Spinal cord (tissue), 10 donors: ENCODE measurements around the gene GPR87. TPM values are rescaled to one million over a fixed set of nuclear protein-coding genes. Genes with fewer than 3 reads are reported as not detected.
A peak's percentile ranks its signal among the peaks of the same experiment; 100 is the strongest.

ENCODE experiments used
- DNase-seq, 6 donors: peaks; one replicate each; pipeline versions ENCODE4 v3.0.0 to v3.0.0-alpha.2; 2013 to 2015; ENCODE audit warnings: low spot score in 6 of 6, low read depth in 4 of 6
- H3K27ac ChIP-seq: one replicate; pipeline ENCODE4 v1.5.1; 2013; ENCODE audit warnings: low read depth, low read length, control low read depth
- H3K27me3 ChIP-seq: one replicate; pipeline ENCODE4 v1.6.1; 2013; ENCODE audit warnings: low read length; ENCODE audit not compliant: control insufficient read depth, insufficient read depth
- H3K36me3 ChIP-seq: one replicate; pipeline ENCODE4 v1.6.1; 2013; ENCODE audit warnings: low read length; ENCODE audit not compliant: control insufficient read depth, insufficient read depth
- H3K4me1 ChIP-seq: one replicate; pipeline ENCODE4 v1.6.1; 2013; ENCODE audit warnings: low read length; ENCODE audit not compliant: control insufficient read depth, insufficient read depth
- H3K4me3 ChIP-seq: one replicate; pipeline ENCODE4 v1.5.1; 2013; ENCODE audit warnings: low read depth, low read length, control low read depth
- H3K9me3 ChIP-seq: one replicate; pipeline ENCODE4 v1.6.1; 2013; ENCODE audit warnings: low read length; ENCODE audit not compliant: control insufficient read depth, insufficient read depth
- WGBS: methylation state at CpG from one replicate; pipeline ENCODE4 v1.1.5; 2013; ENCODE audit warnings: missing lambda C conversion rate; ENCODE audit not compliant: insufficient coverage; 5-methylcytosine and 5-hydroxymethylcytosine counted together
- polyA plus RNA-seq, 2 donors: library from polyadenylated mRNA; unstranded; fragments of 120-200 nt; gene quantifications; one replicate each; pipeline ENCODE4 v1.2.1, GENCODE V29; 2013; ENCODE audit not compliant: insufficient read length in 2 of 2
- total RNA-seq, 2 donors: library from RNA; depleted of rRNA in 1 of 2; stranded (reverse); fragments of 120-200 nt in 1 of 2; fragments of >200 nt in 1 of 2; gene quantifications; one replicate each; pipeline versions ENCODE4 v1.2.3 to v1.2.4, GENCODE V29; 2013 to 2014
- donor health status: healthy.

GPR87 gene
- total and polyA plus RNA-seq, 4 donors = 0.12 TPM; not detected in 3

DNA sequence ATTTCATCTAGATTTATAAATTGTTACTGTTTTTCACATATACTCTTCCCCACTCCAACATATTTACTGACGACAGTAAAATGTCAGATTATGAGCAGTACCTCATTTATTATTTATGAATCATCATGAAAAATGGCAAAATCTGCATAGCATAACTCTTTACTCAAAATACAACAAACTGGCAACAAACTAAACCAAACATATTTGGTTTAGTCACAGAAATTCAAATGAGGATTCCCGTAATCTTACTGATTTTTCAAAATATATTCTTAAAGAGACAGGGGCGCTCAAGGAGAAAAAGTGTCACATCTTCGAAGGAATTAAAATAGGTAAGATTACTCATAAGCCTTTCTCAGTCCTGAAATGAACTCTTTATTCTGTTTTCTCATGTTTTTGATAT lies 3.0 kb upstream of the GPR87 start:
- no peaks in the 10 kb centered on the region for H3K9me3 ChIP-seq
- no peaks in the 10 kb centered on the region for H3K4me1 ChIP-seq
- no CpG with 5 or more reads among the region's 4 CpGs for WGBS
- no peak overlapping the region for H3K4me3 ChIP-seq
- no peak overlapping the region for H3K27ac ChIP-seq
- H3K36me3 ChIP-seq = no peaks in the 10 kb centered on the region
- no peak for DNase-seq
- H3K27me3 ChIP-seq = no peaks in the 10 kb centered on the region

DNA sequence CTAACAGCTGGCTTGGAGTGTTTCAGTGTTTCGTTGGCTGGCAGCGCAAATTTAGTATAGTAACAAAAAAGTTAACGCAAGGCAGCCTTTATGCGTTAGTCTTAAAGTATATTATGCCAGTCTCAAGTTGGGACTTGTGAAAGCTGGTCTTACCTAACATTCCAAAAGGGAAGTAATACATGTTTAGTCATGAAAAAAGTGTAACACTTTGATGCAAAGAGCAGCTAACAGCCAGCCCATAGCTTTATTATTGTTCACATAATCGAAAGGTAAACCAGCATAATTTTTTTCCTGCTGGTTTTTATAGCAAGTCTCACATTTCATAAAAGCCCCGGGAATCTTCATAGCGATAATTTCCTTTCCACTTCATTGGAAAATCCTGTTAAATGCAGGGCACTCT lies 2.4 kb upstream of the GPR87 start:
- H3K27me3 ChIP-seq = no peaks in the 10 kb centered on the region

DNA sequence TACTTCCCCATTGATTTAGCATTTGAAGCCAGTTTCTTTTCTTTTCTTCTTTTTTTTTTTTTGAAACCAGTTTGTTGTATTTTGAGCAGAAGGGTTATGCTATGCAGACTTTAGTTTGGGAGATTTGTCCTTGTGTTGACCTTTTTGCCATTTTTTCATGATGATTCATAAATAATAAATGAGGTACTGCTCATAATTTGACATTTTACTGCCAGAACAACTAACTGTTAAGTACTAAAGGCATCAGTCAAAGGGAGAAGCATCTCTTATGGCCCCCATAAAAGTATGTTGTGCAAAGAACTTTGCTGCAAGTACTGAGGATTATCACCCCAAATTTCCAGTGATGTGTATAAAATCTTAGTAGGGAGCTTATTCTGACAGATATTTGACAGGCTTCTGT lies 1.7 kb upstream of the GPR87 start:
- H3K4me1 ChIP-seq = no peaks in the 10 kb centered on the region
- H3K9me3 ChIP-seq = no peaks in the 10 kb centered on the region
- H3K27me3 ChIP-seq = no peaks in the 10 kb centered on the region
- no peak overlapping the region for H3K27ac ChIP-seq
- DNase-seq = no peak
- no peak overlapping the region for H3K4me3 ChIP-seq
- H3K36me3 ChIP-seq = no peaks in the 10 kb centered on the region

More for the DNA sequence above, 2.4 kb upstream of the GPR87 start:
- WGBS = 94% methylated on average over 3 of the region's 7 CpGs
- peak in 1 of 6 donors; percentile 51 for DNase-seq
- Histone ChIP-seq H3K9me3 (no peaks in the 10 kb centered on the region), H3K27ac (no peak overlapping the region), H3K4me1 (no peaks in the 10 kb centered on the region), H3K4me3 (no peak overlapping the region), H3K36me3 (no peaks in the 10 kb centered on the region)

DNA sequence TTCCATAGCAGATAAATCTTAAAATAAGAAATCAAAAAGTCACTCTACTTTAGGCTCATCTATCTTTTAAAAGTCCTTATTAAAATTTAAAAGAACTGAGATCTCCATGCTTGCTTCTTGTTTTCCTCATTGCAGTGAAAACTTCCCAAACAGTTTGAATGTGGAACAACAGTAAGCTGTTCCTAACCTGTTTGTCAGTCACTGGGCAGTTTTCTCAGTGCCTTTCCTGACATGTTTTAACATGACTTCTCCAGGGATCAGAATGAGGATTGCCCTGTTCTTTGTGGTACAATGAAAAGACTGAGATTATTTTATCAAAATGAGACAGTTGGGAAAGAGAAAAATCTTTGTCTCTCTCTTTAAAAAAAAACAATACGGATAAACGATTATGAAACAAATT lies 774 bp downstream of the GPR87 start:
- no CpG with 5 or more reads among the region's 2 CpGs for WGBS
- no peaks in the 10 kb centered on the region for H3K36me3 ChIP-seq
- no peak overlapping the region for H3K27ac ChIP-seq
- DNase-seq = no peak
- no peak overlapping the region for H3K4me3 ChIP-seq
- no peaks in the 10 kb centered on the region for H3K27me3 ChIP-seq
- H3K4me1 ChIP-seq = no peaks in the 10 kb centered on the region
- H3K9me3 ChIP-seq = no peaks in the 10 kb centered on the region

DNA sequence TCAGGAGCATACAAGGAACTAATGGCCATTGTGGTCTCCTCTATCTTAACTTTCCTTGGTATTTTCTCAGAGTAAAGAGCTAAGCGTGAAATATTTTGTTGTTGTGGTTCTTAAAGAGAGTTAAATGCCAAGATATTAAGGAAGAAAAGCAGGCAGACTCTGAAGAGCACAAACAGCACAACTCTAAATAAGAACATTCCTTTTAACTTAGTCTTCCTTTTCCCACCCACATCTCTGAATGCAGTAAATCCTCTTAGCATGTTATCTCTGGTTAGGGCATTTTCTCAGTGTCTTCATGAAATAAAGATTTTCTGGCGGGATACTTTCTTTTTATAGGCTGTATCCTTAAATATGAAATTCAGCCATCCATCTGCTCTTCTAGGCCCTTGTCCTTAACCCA lies 1.5 kb downstream of the GPR87 start:
- no CpG with 5 or more reads among the region's 2 CpGs for WGBS
- Histone ChIP-seq H3K4me3 (no peak overlapping the region), H3K4me1 (no peaks in the 10 kb centered on the region), H3K27ac (no peak overlapping the region), H3K27me3 (no peaks in the 10 kb centered on the region), H3K36me3 (no peaks in the 10 kb centered on the region), H3K9me3 (no peaks in the 10 kb centered on the region)
- no peak for DNase-seq

DNA sequence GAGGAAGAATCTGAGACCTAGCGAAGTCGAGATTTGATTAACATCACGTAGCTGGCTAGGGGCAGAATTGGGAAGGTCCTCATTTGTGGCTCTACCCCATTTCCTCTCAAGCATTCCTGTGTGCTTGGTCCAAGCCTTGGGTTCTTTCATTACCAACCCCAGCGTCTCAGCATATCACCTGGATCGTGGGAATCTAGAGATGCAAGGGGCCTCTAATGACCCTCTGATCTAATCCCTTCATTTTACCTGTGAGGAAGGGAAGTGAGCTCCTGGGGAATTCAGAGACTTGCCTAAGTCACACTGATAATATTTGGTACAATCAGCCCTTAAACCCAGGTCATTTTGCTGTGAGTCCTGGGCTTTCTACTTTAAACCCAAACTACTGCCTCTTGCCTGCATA lies 2.0 kb downstream of the GPR87 start:
- Histone ChIP-seq H3K27me3 (no peaks in the 10 kb centered on the region), H3K9me3 (no peaks in the 10 kb centered on the region), H3K27ac (no peak overlapping the region), H3K4me3 (no peak overlapping the region), H3K36me3 (no peaks in the 10 kb centered on the region), H3K4me1 (no peaks in the 10 kb centered on the region)
- no peak for DNase-seq
- WGBS = 100% methylated on average over 3 of the region's 5 CpGs

DNA sequence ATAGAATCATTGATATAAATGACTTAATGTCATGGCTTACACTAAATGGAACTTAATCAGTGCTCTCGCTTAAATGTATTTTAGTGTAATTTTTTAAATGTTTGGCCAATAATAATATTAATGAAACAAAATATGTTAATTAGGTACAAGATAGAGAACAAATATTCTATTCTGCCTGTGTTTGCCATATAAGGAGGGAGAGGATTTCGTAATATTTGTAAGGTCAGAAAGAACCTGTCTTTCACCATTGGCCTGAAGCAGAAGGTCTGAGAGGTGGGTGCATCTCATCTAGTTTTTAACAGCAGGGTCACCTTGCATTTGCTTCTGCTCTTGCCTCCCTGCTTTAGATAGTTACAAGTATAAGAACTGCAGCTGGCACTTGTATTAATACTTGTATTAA lies 2.5 kb downstream of the GPR87 start:
- H3K36me3 ChIP-seq = no peaks in the 10 kb centered on the region
- H3K4me3 ChIP-seq = no peak overlapping the region
- no peaks in the 10 kb centered on the region for H3K9me3 ChIP-seq
- no peak for DNase-seq
- H3K27ac ChIP-seq = no peak overlapping the region
- no peaks in the 10 kb centered on the region for H3K4me1 ChIP-seq
- H3K27me3 ChIP-seq = no peaks in the 10 kb centered on the region
- 83% methylated on average over 1 of the region's 2 CpGs for WGBS

DNA sequence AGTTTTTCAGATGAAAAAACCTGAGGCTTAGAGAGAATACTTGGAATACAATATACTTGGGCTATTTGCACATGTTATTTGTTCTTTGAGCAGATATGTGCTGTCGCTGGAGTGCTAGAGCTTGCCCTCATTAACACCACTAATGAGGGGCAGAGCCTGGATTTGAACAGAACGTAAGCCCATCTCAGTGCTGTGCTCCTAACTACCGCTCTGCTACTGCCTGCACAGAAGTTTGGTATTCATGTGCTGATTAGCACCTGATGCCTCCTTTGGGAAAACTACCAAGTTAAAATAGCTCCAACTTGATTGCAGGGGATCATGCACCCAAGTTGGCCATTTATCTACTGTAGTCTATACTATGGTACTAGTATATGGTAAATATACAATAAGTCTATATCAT lies 3.6 kb downstream of the GPR87 start:
- no peak overlapping the region for H3K4me3 ChIP-seq
- 100% methylated on average over 2 of the region's 3 CpGs for WGBS
- H3K9me3 ChIP-seq = no peaks in the 10 kb centered on the region
- DNase-seq = no peak
- no peak overlapping the region for H3K27ac ChIP-seq
- no peaks in the 10 kb centered on the region for H3K27me3 ChIP-seq
- no peaks in the 10 kb centered on the region for H3K36me3 ChIP-seq
- no peaks in the 10 kb centered on the region for H3K4me1 ChIP-seq

DNA sequence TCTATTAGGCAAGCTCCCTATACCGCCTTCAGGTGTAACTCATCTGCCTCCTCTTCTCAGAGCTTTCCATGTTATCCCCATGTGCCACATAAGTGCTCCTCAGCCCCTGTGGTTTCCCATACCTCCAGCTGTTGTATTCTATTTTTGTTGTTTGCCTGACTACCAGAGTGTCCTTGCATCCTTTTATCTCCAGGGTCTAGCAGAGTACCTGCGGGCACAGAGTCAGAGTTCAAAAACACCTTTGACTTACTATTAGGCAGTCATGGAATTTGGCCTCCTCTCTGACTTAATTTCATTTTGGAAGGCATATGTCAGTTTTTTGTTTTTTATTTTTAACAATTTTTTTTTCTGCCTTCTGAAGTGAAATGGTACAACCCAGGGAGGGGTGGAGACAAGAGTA lies 7.1 kb downstream of the GPR87 start:
- no peak for DNase-seq
- no peaks in the 10 kb centered on the region for H3K9me3 ChIP-seq
- H3K4me1 ChIP-seq = peaks cover under 1% of the 10 kb centered on the region
- H3K4me3 ChIP-seq = no peak overlapping the region
- WGBS = 100% methylated on average over 1 of the region's 2 CpGs
- no peaks in the 10 kb centered on the region for H3K27me3 ChIP-seq
- H3K27ac ChIP-seq = no peak overlapping the region
- H3K36me3 ChIP-seq = no peaks in the 10 kb centered on the region

DNA sequence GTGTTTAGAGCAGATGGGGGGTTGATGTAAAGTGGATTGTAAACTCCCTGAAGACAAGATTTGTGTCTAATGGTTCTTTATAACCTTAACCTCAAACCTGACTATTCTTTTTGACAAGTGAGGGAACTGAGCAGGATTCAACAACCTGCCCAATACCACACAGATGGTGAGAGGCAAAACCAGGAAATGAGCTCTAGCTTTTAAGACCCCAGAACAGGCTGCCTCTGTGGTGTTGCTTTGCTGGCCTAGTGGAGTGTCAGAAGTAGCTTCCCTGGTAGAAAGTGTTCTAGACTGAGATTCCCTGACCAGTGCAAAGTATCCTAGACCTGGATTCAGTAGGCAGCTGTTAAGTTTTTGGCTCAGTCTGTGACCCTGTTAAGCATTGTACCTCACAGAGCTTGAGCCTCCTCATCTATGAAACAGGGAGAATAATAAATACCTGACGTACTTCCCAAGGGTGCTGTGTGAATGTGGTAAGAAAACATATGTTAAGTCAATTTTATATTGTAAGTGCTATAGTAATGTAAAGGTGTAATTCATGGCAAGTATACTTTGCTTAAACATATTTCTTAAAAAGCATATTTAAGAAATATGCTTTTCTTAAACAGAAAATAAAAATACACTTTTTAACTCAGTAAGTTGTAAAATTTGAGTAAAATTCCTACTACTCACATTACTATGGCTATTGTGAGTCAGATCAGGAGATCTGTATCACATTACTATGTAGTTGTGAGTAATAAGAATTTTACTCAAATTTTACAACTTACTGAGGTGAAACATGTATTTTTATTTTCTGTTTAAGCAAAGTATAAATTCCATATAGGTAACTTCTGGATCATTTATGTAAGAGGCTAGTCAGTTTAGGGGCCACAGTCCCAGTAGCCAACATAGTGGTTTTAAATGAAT lies 8.8 kb downstream of the GPR87 start:
- DNase-seq = no peak
- WGBS = no CpG with 5 or more reads among the region's 1 CpG
- no peaks in the 10 kb centered on the region for H3K27me3 ChIP-seq

More for the DNA sequence above, 8.8 kb downstream of the GPR87 start:
- Histone ChIP-seq H3K4me3 (no peak overlapping the region), H3K27ac (no peak overlapping the region), H3K4me1 (peaks cover 5% of the 10 kb centered on the region), H3K9me3 (no peaks in the 10 kb centered on the region), H3K36me3 (no peaks in the 10 kb centered on the region)
